ENCODE data around the gene PLCB1. TPM values are rescaled to one million over a fixed set of nuclear protein-coding genes. Genes with fewer than 3 reads are reported as not detected.

PLCB1 gene
- polyA plus RNA-seq, 1 experiment: 13.5 TPM

DNA sequence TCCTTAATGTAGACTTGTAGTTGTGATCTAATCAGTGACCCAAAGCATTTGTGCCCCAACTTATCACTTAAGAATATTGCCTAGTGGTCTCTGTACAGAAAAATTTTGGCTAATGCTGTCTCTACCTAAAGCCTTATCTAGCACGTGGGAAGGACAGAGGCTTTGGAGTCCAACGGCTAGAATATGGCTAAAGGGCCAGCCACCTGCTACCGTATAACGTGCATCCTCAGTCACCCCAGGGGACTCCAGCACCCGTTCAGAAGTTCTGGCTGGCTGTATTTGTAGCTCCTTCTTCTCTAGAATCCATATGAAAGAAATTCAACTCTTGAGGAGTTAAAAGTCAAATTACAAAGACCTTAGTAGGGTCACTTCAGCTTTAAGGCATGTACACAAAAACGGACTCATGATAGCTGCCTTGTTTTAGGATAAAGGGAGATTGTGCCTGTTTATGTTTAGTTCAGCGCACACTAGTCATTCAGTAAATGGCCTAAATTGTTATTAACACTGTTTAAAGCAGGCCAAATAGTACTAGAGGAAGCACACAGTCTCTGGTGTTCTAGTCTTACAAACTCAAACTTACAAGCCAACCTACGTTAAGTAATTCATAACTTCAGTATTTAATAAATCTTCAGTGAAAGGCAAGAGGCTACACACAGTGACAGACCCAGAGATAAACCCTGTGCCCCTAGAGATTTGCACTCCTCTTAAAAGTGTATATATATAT, 529.3 kb downstream of the PLCB1 start:
- POLR2A ChIA-PET: no interaction called here
- no peaks in the 10 kb centered on the region for H3K36me3 ChIP-seq (ENCODE audit: control insufficient read depth, insufficient read depth, low read length)
- TF ChIP-seq, protein P1, sequence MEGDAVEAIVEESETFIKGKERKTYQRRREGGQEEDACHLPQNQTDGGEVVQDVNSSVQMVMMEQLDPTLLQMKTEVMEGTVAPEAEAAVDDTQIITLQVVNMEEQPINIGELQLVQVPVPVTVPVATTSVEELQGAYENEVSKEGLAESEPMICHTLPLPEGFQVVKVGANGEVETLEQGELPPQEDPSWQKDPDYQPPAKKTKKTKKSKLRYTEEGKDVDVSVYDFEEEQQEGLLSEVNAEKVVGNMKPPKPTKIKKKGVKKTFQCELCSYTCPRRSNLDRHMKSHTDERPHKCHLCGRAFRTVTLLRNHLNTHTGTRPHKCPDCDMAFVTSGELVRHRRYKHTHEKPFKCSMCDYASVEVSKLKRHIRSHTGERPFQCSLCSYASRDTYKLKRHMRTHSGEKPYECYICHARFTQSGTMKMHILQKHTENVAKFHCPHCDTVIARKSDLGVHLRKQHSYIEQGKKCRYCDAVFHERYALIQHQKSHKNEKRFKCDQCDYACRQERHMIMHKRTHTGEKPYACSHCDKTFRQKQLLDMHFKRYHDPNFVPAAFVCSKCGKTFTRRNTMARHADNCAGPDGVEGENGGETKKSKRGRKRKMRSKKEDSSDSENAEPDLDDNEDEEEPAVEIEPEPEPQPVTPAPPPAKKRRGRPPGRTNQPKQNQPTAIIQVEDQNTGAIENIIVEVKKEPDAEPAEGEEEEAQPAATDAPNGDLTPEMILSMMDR (IDR thresholded peaks at IDR 0.05; ENCODE audit: insufficient read depth, low read depth, low read length): no peak
- no peak overlapping the region for H3K4me3 ChIP-seq (ENCODE audit: low read depth, low read length)
- DNase-seq (ENCODE audit: low read depth): no peak
- no peaks in the 10 kb centered on the region for H3K27me3 ChIP-seq (ENCODE audit: control insufficient read depth, insufficient read depth, low read length)
- CTCF ChIA-PET: interaction anchor here (1.4 kb wide), 1 partner anchor 9 kb away, joined by 4 read pairs; no protein-coding TSS in a partner anchor

DNA sequence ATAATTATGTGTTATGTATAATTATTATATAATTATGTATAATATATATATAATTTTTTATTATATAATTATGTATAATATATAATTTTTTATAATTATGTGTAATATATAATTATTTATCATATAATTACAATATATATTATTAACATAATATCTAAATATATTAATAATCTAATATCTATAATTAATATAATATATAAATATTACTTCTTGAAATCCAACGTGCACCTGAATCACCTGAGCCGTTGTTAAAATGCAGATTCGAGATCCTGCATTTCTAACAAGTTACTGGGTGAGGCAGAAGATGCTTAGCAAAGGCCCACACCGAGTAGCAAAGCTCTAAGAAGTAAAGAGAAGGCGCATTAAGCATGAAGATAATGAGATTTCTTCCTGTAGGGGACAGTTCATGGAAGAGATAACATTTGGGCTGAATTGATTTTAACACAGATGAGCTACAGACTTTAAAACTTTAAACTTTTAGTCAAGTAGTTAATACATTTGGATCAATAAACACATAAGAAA, 530.4 kb downstream of the PLCB1 start:
- no peak for DNase-seq (ENCODE audit: low read depth)
- no peaks in the 10 kb centered on the region for H3K27me3 ChIP-seq (ENCODE audit: control insufficient read depth, insufficient read depth, low read length)
- ChIA-PET CTCF (interaction anchor here (1.3 kb wide), 1 partner anchor 59 kb away, joined by 5 read pairs; no protein-coding TSS in a partner anchor), POLR2A (no interaction called here)
- TF ChIP-seq, protein P1 (IDR thresholded peaks at IDR 0.05; ENCODE audit: insufficient read depth, low read depth, low read length): no peak
- no peak overlapping the region for H3K4me3 ChIP-seq (ENCODE audit: low read depth, low read length)
- no peaks in the 10 kb centered on the region for H3K36me3 ChIP-seq (ENCODE audit: control insufficient read depth, insufficient read depth, low read length)

DNA sequence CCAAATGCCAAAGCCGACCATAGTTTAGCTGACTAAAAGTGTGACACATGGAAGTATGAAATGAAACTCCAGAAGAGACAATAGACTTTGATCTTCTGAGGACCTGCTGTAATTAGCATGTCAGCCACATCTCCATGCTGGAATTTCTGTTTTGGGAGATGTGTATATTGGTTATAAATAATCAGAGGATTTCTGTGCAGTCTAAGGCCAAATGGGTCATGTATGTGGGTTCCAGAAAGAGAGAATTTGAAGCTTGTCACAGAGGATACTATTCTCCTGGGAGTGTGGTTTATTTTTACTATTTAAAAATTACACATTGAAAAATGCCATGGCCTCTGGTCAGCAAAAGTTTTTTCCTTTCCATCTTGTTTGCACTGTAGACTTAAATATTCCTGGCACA, 531.4 kb downstream of the PLCB1 start:
- no peak overlapping the region for H3K4me3 ChIP-seq (ENCODE audit: low read depth, low read length)

DNA sequence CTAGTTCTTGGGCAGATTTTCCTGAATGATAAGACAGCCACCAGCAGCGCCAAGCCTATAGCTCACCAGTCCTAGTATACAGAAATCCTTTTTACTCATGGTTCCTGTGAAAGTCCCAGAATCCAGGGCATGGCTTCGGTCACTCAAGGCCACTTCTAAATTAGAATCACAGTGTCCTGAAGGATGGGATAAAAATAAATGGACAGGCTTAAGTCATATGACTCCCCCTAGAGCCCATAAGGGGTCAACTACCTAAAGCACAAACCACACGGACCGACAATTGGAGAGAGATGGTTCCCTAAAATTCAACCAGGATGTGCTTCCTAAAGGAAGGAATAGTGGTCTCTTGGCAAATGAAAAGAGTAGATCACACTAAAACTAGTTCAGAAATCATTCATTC, 532.7 kb downstream of the PLCB1 start:
- no peak overlapping the region for H3K4me3 ChIP-seq (ENCODE audit: low read depth, low read length)
- H3K36me3 ChIP-seq (ENCODE audit: control insufficient read depth, insufficient read depth, low read length): no peaks in the 10 kb centered on the region
- TF ChIP-seq, protein P1 (IDR thresholded peaks at IDR 0.05; ENCODE audit: insufficient read depth, low read depth, low read length): no peak
- H3K27me3 ChIP-seq (ENCODE audit: control insufficient read depth, insufficient read depth, low read length): no peaks in the 10 kb centered on the region
- ChIA-PET POLR2A (no interaction called here), CTCF (interaction anchor here (1.0 kb wide), 1 partner anchor 13 kb away, joined by 6 read pairs; no protein-coding TSS in a partner anchor)
- DNase-seq (ENCODE audit: low read depth): no peak

More for the DNA sequence above, 531.4 kb downstream of the PLCB1 start:
- CTCF ChIA-PET: interaction anchor here (1.3 kb wide), 1 partner anchor 58 kb away, joined by 5 read pairs; no protein-coding TSS in a partner anchor
- POLR2A ChIA-PET: interaction anchor here (0.5 kb wide), 1 partner anchor 27 kb away, joined by 5 read pairs; no protein-coding TSS in a partner anchor
- Histone ChIP-seq H3K36me3 (ENCODE audit: control insufficient read depth, insufficient read depth, low read length) (no peaks in the 10 kb centered on the region), H3K27me3 (ENCODE audit: control insufficient read depth, insufficient read depth, low read length) (no peaks in the 10 kb centered on the region)
- no peak for DNase-seq (ENCODE audit: low read depth)
- TF ChIP-seq, protein P1 (IDR thresholded peaks at IDR 0.05; ENCODE audit: insufficient read depth, low read depth, low read length): no peak

DNA sequence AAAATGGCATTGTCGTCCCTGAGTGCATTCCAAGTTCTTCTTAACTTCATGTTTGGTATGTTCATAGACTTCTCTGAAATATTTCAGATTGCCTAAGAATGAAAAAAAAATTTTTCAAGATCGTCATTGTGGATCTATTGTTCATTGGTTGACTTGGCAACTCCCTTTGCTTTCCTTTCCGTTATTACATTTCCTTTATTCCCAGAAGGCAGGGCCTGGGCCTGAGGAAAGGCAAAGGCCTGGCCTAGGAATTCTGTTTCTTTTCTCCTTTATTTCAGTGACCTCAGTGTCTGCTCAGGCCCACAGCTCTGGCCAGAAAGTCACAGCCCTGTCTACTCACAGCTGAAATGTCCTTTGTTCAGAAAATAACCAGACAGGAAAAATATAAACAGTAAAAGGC, 535.2 kb downstream of the PLCB1 start:
- no peak for DNase-seq (ENCODE audit: low read depth)
- H3K27me3 ChIP-seq (ENCODE audit: control insufficient read depth, insufficient read depth, low read length): no peaks in the 10 kb centered on the region
- H3K4me3 ChIP-seq (ENCODE audit: low read depth, low read length): no peak overlapping the region
- CTCF ChIA-PET: no interaction called here
- TF ChIP-seq, protein P1 (IDR thresholded peaks at IDR 0.05; ENCODE audit: insufficient read depth, low read depth, low read length): no peak
- H3K36me3 ChIP-seq (ENCODE audit: control insufficient read depth, insufficient read depth, low read length): no peaks in the 10 kb centered on the region
- POLR2A ChIA-PET: no interaction called here

Data from BJ (cell line).